ENCODE results near the gene HJURP.

HJURP gene

DNA sequence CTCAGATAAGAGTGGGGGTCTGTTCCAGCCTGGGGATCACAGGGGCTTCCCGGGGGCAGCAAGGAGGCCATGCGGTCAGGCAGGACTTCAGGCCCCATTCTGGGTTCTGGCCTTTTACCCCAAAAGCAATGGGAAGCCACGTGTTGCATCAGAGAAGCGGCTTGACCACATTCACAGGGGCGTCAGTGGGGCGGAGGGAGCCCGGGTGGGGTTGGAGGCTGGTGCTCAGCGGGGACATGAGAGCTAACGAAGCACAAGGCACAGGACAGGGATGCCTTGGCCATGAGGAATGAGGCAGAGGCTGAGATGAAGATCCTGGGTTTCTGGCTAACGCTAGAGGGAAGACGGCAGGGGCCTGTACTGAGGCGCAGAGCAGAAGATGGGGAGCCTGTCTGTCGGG lies 6.1 kb downstream of the HJURP start:
- no peak for DNase-seq

DNA sequence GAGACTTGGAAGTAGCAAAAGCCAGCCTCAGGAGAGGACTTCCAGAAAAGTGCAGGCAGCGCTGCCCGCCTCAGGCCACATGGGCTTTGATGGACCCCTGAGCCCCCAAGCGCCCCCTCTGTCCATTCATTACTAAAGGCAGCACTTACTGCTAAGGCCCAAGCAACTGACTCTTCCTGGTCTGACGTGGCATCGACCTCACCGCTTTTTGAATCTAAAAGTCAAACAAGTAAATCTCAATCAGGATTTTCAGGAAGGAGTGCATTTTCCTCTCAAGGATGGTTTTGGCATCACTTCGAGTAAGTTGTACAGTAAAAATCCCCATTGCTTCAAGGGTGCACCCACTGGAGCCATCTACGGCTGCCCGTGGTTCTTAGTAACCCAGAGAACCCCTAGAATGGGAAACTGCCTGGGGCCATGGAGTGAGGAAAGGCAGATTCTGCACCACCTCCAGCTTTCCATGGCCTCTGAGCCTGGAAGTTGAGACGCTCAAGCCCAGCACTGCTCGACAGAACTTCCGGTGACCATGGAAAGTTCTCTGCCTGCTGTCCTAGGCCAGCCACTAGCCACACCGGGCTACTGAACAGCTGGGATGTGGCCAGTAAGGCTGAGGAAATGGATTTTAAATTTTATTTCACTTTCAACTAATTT lies 7.0 kb downstream of the HJURP start:
- no peak for DNase-seq

DNA sequence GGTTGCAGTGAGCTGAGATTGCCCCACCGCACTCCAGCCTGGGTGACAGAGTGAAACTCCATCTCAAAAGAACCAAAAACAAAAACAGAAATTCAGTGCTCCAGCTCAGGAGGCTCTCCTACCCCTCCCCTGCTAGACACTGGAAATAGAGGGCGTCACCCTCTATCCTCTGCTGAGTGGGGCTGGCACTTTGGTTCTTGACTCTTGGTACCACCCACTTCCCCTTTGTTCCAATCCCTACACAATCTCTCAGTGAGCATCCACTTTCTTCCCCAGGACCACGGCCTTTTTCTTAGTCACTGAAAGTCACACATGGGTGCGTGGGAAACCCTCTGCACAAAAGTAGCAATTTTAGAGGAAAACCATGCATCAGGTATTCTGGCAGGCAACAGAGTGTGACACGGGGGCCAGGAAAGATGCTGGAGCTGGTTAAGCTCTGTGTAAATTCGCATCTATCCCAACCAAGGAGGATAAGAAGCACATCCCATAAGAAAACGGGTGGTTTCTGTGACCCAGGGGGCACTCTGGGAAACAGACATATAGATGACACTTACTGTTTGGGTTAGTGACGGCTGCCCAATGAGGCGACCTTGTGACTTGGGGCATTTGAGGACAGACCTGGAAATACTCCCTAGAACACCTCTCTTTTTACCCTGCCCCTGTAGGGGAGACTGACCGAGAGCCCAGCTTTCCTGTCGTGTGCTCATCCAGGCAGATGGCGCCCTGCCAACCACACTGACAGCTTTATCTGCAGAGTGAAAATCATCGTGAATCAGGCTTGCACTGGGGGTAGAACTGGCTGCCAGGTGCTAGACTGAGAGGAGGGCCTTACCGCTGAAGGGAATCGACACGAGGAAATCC lies 7.7 kb downstream of the HJURP start:
- DNase-seq = no peak

DNA sequence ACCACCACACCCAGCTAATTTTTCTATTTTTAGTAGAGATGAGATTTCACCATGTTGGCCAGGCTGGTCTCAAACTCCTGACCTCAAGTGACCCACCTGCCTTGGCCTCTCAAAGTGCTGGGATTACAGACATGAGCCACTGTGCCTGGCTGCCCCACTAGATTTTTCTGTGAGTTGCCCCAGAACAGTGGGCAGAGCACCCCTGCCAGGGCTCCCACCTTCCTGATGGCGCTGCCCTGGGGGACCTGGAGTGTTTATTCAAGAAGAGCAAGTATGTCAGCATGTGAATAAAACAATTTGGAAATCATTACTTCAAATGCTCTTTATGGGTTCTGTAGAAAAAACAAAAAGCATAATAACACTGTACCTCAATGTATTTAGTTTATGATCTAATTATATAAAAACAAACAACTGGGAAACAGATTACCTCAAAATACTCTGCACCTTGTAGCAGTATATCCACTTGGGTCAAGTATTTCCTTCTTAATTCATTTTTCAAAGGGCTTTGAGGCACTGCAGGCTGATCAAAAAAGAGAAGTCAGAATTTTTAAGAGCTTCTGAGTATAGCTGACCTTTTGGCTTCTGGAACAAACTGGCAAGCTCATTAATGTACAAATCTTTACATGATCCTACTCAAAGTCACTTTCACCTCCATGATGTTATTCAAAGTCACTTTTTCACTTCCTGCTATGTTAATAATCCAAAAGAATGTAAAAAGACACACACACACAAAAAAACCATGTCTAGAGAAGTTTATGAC lies 8.9 kb downstream of the HJURP start:
- no peak for DNase-seq

DNA sequence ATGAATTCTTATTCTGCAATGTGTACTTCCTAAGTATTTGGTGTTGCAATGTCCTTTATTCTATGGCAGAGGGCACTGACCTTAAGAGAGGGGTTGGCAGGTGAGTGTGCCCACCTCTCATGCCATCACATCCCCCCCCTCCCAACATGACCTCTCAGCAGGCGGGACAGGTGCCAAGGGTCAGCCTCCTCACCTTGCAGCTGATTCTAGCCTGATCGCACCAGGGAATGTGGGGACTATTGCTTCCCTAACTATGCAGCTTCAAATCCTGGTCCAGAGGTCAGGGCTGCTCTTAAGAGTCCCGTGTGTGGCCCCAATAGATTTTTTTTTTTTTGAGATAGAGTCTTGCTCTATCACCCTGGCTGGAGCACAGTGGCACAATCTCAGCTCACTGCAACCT lies 9.5 kb downstream of the HJURP start:
- no peak for DNase-seq

DNA sequence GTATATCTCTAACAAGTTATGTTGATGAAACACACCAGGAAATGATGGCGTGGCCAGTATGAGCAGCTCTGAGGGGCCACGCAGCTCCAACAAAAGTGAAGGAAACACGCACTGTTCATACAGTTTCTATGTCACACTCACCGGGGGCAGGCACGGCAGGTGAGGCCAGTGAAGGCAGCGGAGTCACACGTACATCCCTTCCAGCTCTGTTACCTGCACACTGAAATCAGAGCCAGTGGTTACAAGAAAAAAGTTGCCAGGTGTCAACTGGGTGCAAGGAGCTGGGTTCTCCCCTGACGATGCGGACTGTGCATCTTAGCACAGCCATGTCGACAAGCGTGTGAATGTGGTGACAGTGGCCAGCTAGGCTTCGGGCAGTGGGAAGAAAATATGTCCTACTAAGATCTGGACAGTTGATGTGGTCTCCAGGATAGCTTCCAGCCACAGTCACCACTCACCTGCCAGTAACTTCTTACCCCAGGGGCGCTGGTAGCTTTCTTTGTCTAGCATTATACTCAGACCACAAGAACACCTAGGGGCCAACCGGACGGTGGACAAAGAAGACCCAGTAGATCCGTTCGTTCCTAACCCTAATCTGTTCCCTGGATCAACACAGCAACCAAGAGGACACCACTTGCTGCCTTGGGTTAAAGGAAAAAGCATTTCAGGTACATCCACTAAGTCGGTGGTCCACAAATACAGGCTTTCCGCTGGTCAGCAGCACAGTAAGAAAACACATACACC lies 10.1 kb downstream of the HJURP start:
- DNase-seq = no peak

DNA sequence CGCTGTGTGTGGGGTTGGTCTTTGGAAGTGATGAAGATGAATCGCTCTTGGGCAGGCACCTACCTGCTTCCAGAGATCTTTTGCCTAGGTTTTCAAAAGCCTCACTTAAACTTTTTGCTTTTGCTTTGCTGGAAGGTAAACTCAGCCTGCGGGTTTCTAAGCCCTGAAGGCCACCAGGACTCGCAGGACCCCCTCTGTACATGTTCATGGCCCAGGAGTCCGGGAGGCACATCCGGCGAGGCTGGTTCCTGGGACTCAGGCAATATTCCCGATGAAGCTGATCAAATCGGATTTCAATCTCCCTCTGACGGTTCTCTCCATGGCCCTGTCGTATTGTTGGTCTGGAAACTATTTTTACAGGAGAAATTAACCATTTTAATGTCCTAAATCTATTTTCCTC lies 13.2 kb downstream of the HJURP start:
- DNase-seq = no peak

DNA sequence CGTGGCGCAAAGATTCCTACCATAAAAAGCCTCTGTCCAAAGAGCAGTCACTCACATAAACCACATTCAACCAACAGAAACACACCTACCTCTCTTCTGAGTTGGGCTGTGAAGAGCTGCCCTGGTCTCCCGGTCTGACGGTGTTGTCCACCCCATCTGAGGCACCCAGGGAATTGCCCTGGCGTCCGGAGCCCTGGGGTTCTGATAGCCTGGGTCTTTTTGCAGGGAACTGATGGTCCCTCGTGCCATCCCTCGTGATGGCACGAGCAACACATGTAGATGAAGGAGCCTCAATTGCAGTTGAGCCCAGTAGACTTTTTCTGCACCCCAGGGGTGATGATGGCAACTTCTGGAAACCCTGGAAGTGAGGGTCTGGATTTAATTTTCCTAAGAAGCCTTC lies 13.8 kb downstream of the HJURP start:
- DNase-seq = no peak

DNA sequence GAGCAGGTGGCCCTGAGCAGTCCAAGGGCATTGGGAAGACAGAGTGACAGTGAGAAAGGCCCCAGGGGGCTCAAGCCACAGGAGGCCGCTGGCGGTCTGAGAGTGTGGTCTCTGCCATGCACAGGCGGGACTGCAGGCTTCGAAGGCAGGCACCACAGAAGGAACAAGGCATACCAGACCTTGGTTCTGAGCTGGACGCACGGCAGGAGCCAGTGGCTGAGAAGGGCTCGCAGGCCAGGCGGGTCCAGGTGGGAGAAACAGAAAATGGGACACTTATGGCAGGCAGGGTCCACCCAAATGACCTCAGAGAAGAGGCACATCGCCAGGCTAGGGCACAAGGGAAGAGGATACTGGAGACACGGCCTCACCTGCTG lies 14.9 kb downstream of the HJURP start:
- no peak for DNase-seq

DNA sequence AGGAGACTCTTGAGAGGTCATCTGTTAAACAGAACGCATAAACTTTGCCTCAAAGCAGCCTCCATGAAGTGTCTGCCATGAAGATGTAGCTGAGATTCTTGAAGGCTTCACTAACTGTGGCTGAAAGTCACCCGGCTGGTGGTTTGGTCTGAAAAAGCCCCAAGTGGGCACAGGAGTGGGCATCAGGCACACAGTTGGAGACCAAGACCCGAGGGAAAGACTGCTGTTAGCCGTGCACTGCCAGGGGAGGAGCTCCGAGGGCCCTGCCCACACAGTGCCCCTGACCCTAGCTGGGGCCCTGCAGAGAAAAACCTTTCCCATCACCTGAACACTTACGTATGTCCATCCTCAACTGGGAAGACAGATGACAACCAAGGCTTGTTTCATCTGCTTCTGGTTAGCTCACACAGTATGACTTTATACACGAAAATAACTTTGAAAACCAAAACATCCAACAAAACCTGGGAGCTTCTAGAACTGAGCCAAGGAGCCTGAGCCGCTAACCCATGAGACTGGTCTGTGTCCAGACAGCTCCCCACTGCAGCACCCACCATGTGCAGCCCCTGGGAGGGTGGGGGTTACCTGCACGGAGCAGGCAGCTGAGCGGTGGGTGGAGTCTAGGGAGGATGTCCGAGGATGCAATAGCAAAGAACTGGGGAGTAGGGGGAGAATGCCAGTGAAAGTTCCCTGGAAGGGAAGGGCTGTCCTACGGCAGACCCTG lies 15.4 kb downstream of the HJURP start:
- no peak for DNase-seq

DNA sequence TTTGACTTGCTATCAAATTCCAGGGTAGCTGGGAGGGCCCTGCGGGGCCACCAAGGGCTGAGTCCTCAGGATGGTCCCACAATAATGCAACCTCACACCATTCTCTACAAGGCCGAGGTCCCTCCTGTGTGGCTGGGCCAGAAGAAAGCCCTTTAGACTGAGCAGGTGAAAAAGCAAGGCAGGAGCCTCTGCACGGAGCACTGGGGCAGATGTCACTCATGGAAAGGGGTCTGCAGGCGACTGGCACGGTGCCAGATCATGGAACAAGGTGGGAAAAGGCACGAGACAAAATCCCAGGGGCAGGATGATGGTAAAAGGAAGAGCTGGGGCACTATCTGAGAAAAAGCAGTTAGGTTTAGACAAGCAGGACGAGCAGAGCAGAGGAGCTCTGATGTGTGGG lies 16.1 kb downstream of the HJURP start:
- DNase-seq = no peak

DNA sequence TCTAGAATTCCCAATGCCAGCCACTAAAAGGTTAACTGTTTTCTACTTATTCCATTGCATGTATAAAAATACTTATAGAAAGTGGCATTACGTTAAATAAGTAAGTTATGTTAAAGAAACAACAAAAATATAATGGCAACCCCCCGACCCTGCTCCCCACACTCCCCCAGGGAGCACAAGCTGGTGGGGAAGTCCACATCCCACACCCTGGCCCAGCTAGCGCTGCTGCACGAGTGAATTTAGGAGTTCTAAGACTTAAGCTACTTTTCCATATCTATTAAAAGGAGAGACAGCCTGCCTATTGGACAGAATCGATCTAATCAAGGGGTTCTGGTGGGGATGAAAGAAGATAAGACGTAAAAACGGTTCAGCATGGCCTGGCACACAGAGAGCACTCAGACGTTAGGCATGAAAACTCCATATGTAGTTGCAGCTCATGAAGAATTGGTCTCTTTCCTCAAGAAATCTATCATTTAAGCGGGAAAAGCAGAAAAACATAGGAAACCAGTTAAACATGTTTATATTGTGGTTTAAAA lies 16.6 kb downstream of the HJURP start:
- no peak for DNase-seq

DNA sequence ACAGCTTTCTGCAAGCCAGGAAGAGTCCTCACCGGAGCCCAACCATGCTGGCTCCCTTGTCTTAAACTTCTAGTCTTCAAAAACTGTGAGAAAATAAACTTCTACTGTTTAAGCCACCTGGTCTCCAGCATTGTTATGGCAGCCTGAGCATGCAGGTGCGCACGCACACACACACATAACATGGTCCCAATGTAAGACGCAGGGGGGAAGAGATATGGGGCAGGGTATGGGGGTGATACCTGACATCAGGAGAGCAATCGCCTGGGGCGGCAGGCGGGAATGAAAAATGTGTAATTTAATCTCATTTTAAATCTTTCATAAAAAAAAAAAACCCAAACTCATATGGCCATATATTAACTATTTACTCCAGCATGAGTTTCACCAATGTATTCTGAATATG lies 18.0 kb downstream of the HJURP start:
- DNase-seq = no peak

DNA sequence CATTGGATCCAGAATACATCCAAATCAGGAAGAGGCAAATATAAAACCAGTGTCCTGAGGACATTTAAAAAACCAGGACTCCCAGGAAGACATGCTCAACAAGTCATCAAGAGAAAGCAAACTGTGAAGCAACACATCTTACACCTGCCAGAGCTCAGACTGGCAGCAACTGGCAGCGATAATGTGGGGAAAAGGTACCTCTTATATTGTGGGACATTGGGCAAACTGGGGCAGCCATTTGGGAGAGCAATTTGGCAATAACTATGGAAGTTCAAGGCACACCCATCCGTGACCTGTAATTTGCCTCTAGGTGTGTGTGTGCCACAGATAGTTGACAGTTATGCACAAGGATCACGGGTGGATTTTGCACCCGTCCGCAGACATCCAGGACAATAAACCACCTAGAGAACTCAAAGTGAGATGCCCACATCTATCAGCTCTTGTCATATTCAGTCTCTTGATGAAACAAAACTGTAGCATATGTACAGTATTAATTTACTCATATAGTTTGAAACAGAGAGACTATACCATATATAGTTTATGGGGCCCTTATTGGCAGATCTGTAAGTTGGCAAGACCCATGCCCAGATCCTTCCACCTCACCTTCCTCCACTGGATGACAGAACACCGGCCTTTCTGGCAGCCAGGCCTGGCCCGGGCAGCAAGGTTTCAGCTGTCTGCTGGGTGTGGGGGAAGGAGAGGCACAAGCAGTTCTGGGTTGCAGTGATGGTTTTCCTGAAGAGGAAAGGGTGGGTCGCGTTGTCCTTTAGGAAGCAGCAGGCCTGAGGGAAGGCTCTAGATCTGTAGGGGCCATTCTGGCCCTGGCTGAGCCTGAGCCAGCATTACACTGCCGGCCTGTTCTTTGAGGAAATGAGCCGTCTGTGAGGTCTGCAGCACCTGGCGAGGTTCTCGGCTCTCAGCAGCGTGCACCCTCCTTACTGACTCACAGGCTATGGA lies 18.8 kb downstream of the HJURP start:
- DNase-seq = no peak

DNA sequence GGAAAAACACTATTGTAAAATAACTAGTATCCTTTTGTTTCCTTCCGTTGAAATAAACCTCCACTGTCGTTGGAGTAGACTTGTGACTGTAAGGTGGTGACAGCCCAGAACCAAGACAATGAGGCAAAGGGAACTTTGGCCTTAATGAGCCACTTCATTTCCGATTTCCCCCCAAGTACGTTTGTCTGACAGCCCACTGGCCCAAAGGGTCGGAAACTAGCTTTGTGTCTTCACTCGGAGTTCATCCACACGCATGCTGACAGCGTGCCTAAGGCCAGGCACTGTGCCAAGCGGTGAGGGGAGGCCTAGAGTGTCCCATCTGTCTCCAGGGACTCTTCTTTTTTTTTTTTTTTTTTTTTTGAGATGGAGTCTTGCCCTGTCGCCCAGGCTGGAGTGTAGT lies 21.0 kb downstream of the HJURP start:
- no peak for DNase-seq

DNA sequence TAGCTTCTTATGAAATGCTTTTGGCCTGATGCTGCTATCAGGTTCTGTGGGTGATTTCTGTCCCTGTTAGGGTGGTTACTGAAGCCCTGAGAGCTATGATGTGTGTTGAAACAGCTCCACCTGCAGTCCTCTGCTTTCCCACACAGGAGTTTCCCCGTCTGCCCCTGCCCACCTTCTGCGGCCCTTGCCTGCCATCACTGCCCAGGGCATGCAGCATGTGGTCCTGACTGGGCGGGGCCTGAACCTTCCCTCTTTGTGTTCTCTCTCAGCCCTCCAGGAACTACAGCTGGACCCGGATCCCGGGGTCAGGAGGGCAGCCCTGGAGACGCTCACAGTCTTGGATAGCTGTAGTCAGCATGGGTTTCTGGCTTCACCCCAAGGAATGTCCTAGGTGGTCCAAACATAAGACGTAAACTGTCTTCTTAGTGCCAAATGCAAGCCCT lies 21.4 kb downstream of the HJURP start:
- DNase-seq = no peak

DNA sequence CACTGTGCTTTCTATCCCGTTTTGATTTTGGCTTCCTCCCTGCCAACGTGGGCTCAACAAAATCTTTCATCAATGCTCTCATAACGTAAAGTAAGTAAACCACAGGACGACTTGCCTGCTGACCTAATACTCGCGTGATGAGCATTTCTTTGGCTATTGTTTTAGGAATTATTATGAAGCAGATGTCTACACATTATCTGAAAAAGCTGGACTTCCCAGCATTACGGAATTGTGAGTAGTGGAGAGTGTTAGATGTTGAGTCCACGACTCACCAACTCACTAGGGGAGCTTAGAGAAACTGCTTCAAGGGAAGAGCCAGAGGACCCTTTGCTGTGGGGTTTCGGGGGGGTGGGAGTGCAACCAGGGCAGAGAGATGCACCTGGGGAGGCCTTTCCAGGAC lies 21.9 kb downstream of the HJURP start:
- DNase-seq = no peak

DNA sequence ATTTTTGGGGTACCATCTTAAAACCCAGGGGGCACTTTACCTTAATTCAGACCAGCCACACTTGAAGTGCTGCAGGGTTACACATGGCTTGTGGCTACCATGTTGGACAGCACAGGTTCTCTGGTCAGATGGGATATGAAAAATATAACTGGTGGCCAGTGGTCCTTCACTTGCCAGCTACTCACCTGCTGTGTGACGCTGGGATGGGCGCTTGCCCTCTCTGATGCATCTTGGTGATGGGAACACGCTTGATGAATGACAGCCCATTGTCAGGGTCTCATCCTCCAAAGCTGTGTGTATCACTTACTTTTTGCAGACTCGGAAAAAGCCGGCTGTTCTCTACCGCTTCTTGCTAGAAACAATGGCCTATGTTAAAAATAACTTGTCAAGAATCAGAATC lies 22.5 kb downstream of the HJURP start:
- no peak for DNase-seq

DNA sequence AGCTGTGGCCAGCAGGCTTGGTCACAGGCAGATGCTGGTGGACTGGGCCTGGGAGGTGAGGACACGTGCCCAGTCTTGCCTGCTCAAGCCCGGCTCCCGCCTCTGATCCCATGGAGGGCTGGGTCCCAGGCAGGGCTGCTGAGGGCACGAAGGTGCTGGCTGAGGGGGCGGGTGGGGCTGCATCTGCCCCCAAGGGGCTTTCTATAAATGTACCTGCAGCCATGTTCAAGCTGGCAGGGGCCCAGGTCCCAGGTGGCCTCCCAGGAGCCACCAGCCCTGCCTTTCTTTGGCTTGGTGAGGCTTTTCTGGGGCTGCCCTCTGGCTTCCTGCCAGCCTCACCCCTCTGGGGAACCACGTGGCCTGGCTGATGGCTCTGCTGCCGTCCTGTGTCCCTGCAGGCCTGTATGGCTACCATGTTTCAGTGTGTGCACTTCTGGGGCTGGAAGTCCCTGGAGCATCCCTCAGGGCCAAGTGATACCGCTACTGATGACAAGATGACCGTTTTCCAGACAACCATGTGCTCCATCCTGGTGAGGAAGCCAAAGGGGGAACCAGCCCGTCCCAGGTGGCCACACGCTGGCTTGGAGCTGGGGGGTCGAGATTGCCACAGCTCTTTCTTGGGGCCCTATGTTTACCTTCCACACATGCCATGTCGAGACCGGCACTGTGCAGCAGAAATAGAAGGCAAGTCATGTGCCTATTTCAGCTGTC lies 23.2 kb downstream of the HJURP start:
- DNase-seq = no peak

DNA sequence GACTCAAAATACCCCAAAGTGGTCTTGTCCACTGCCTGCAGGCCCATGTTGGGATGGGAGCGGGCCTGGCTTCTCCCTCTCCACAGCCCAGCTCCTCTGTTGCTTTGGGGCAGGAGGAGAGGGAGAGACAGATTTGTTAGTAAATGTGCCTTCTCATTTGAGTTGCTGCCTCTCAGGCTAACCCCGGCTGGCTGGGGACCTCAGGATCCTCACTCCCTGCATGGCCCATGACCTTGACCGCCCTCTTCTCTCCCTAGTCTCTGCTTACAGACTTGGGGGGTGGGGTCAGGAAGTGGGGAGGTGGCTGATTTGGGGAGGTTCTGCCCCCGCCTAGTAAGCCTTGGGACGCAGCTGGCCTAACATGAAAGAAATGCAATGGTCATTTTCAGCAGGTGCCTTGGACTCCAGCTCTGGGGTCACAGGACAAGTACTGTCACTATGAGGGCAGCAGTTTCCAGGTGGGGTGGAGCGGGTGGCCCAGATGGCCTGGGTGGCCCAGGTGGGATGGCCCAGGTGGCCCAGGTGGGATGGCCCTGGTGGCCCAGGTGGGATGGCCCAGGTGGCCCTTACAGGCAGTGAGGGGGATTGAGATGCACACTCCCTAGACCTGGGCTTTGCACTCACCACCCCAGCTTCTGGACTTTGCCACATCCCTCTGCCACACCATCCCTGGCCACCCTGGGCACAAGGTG lies 24.1 kb downstream of the HJURP start:
- DNase-seq = no peak
